ENCODE data around the gene SPHK2. TPM values are rescaled to one million over a fixed set of nuclear protein-coding genes. Genes with fewer than 3 reads are reported as not detected.

SPHK2 gene
- total RNA-seq, 4 donors from 2014 or later, result 17.1 to 45.4 (median 31.4) TPM

- no peak for TF ChIP-seq CTCF (IDR thresholded peaks at IDR 0.05)
- no peak for TF ChIP-seq POLR2A (IDR thresholded peaks at IDR 0.05)
- Histone ChIP-seq H3K9me3 (no peaks in the 10 kb centered on the region), H3K36me3 (no peaks in the 10 kb centered on the region), H3K27me3 (no peaks in the 10 kb centered on the region), H3K4me1 (peaks cover 11 to 25% of the 10 kb centered on the region in 2 donors), H3K27ac (no peak overlapping the region), H3K4me3 (replicated peaks in 1 of 3) (no peak overlapping the region)
- 69 to 83% methylated on average over 29 to 33 of the region's 33 CpGs for WGBS, 2 donors
- no peak for DNase-seq
- intact Hi-C loops (cut with DNase I), result loop anchor here (10.0 kb wide), 1 partner anchor 195 kb away; the partner anchor contains the start of gene HSD17B14
Observed at GRCh38 chr19:48639483-48640375, 20.4 kb downstream of the SPHK2 start.

- intact Hi-C loops (cut with DNase I), result loop anchor here (10.0 kb wide), 1 partner anchor 193 kb away; the partner anchor contains the start of gene HSD17B14
- Histone ChIP-seq H3K27me3 (no peaks in the 10 kb centered on the region), H3K36me3 (no peaks in the 10 kb centered on the region), H3K4me3 (replicated peaks in 1 of 3) (no peak overlapping the region), H3K4me1 (peaks cover 15 to 22% of the 10 kb centered on the region in 2 donors), H3K9me3 (no peaks in the 10 kb centered on the region), H3K27ac (no peak overlapping the region)
- no peak for DNase-seq
- no peak for TF ChIP-seq POLR2A (IDR thresholded peaks at IDR 0.05)
- TF ChIP-seq CTCF (IDR thresholded peaks at IDR 0.05), result no peak
- WGBS, 2 donors, result 95 to 98% methylated on average over 2 of the region's 2 CpGs
Observed at GRCh38 chr19:48641850-48642249, 22.5 kb downstream of the SPHK2 start.

GRCh38 chr19:48642862-48643261 is 23.6 kb downstream of the SPHK2 start:
- H3K27ac ChIP-seq, result no peak overlapping the region
- no peaks in the 10 kb centered on the region for H3K27me3 ChIP-seq
- 87 to 88% methylated on average over 5 of the region's 5 CpGs for whole genome bisulfite sequencing, 2 donors
- H3K9me3 ChIP-seq, result no peaks in the 10 kb centered on the region
- intact Hi-C loops (cut with DNase I), result loop anchor here (10.0 kb wide), 1 partner anchor 192 kb away; the partner anchor contains the start of gene HSD17B14
- H3K4me1 ChIP-seq, result peaks cover 15 to 19% of the 10 kb centered on the region in 2 donors
- H3K36me3 ChIP-seq, result no peaks in the 10 kb centered on the region
- DNase-seq, result no peak
- TF ChIP-seq POLR2A (IDR thresholded peaks at IDR 0.05) (no peak), CTCF (IDR thresholded peaks at IDR 0.05) (no peak)
- no peak overlapping the region for H3K4me3 ChIP-seq (replicated peaks in 1 of 3)

GRCh38 chr19:48644355-48644754 is 25.0 kb downstream of the SPHK2 start:
- Histone ChIP-seq H3K9me3 (no peaks in the 10 kb centered on the region), H3K4me1 (peaks cover 8 to 16% of the 10 kb centered on the region in 2 donors), H3K36me3 (no peaks in the 10 kb centered on the region), H3K27ac (no peak overlapping the region), H3K27me3 (no peaks in the 10 kb centered on the region), H3K4me3 (replicated peaks in 1 of 3) (no peak overlapping the region)
- intact Hi-C loops (cut with DNase I), result loop anchor here (10.0 kb wide), 1 partner anchor 190 kb away; the partner anchor contains the start of gene HSD17B14
- TF ChIP-seq CTCF (IDR thresholded peaks at IDR 0.05) (no peak), POLR2A (IDR thresholded peaks at IDR 0.05) (no peak)
- DNase-seq, result no peak
- 61 to 81% methylated on average over 4 of the region's 4 CpGs for WGBS, 2 donors
